ENCODE data around the gene PSMF1.

DNA sequence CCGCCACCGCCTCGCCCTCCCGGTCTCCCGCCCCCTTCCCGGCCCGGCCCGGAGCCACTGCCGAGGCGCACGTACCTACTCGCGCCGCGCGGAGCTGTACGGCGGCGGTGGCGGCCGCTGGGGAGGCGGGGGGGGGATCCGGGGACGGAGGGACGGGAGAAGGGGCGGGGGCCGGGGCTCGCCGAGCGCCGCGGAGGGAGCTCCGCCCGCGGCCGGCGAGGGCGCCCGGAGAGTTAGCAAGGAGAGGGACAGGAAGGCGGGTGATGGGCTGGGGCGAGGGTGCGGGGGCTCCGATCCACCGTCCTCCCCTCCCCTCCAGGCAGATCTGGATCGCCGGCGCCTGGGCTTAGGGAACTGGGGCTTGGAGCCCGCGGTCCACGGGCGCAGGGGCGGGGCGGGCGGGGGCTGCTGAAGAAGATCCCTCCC is 66.9 kb downstream of the PSMF1 start:
- no peak for TF ChIP-seq ZNF274 (IDR thresholded peaks at IDR 0.05; ENCODE audit: low read depth, low read length)
- TF ChIP-seq, protein P1, sequence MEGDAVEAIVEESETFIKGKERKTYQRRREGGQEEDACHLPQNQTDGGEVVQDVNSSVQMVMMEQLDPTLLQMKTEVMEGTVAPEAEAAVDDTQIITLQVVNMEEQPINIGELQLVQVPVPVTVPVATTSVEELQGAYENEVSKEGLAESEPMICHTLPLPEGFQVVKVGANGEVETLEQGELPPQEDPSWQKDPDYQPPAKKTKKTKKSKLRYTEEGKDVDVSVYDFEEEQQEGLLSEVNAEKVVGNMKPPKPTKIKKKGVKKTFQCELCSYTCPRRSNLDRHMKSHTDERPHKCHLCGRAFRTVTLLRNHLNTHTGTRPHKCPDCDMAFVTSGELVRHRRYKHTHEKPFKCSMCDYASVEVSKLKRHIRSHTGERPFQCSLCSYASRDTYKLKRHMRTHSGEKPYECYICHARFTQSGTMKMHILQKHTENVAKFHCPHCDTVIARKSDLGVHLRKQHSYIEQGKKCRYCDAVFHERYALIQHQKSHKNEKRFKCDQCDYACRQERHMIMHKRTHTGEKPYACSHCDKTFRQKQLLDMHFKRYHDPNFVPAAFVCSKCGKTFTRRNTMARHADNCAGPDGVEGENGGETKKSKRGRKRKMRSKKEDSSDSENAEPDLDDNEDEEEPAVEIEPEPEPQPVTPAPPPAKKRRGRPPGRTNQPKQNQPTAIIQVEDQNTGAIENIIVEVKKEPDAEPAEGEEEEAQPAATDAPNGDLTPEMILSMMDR (IDR thresholded peaks at IDR 0.05 in 2 of 3, conservative IDR thresholded peaks at IDR 0.05 in 1 of 3; ENCODE audit: borderline replicate concordance in 1 of 3, insufficient read depth in 1 of 3, low read depth in 2 of 3, low read length in 2 of 3), result no peak
- no peak for TF ChIP-seq ELF1 (IDR thresholded peaks at IDR 0.05; ENCODE audit: borderline replicate concordance, low read depth)
- TF ChIP-seq, protein P2, sequence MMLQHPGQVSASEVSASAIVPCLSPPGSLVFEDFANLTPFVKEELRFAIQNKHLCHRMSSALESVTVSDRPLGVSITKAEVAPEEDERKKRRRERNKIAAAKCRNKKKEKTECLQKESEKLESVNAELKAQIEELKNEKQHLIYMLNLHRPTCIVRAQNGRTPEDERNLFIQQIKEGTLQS (IDR thresholded peaks at IDR 0.05), result no peak
- TF ChIP-seq POLR2AphosphoS5 (IDR thresholded peaks at IDR 0.05; ENCODE audit: low read depth, low read length), result no peak
- TF ChIP-seq, protein P3, sequence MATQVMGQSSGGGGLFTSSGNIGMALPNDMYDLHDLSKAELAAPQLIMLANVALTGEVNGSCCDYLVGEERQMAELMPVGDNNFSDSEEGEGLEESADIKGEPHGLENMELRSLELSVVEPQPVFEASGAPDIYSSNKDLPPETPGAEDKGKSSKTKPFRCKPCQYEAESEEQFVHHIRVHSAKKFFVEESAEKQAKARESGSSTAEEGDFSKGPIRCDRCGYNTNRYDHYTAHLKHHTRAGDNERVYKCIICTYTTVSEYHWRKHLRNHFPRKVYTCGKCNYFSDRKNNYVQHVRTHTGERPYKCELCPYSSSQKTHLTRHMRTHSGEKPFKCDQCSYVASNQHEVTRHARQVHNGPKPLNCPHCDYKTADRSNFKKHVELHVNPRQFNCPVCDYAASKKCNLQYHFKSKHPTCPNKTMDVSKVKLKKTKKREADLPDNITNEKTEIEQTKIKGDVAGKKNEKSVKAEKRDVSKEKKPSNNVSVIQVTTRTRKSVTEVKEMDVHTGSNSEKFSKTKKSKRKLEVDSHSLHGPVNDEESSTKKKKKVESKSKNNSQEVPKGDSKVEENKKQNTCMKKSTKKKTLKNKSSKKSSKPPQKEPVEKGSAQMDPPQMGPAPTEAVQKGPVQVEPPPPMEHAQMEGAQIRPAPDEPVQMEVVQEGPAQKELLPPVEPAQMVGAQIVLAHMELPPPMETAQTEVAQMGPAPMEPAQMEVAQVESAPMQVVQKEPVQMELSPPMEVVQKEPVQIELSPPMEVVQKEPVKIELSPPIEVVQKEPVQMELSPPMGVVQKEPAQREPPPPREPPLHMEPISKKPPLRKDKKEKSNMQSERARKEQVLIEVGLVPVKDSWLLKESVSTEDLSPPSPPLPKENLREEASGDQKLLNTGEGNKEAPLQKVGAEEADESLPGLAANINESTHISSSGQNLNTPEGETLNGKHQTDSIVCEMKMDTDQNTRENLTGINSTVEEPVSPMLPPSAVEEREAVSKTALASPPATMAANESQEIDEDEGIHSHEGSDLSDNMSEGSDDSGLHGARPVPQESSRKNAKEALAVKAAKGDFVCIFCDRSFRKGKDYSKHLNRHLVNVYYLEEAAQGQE (IDR thresholded peaks at IDR 0.05; ENCODE audit: low read depth), result no peak
- TF ChIP-seq SP1 (IDR thresholded peaks at IDR 0.05; ENCODE audit: low read depth), result no peak
- no peak for TF ChIP-seq EZH2phosphoT487 (IDR thresholded peaks at IDR 0.05; ENCODE audit: borderline replicate concordance)
- TF ChIP-seq, protein P4, sequence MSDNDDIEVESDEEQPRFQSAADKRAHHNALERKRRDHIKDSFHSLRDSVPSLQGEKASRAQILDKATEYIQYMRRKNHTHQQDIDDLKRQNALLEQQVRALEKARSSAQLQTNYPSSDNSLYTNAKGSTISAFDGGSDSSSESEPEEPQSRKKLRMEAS (IDR thresholded peaks at IDR 0.05), result no peak
- no peak for TF ChIP-seq POLR2A (IDR thresholded peaks at IDR 0.05; ENCODE audit: borderline replicate concordance, extremely low read depth, insufficient read depth, insufficient read length)
